Heart right ventricle (tissue), 16 donors: Measurements from ENCODE around the gene EIF4E. TPM values are rescaled to one million over a fixed set of nuclear protein-coding genes. Genes with fewer than 3 reads are reported as not detected.
A peak's percentile ranks its signal among the peaks of the same experiment; 100 is the strongest.

Experiments used
- ATAC-seq, 8 donors: fragments of 200-7000 bp; cut with Tn5 transposase; one replicate each; pipeline ENCODE4 v1.9.1; 2020; ENCODE audit warnings: mild to moderate bottlenecking in 8 of 8, moderate library complexity in 8 of 8, moderate number of reproducible peaks in 1 of 8
- DNase-seq, 2 donors: peaks; one replicate each; pipeline ENCODE4 v3.0.0-alpha.2; 2020
- H3K27ac ChIP-seq, 10 donors: fragments of 200-600 bp; sonication (generic) in 2 of 10; one replicate each; pipeline versions ENCODE4 v1.5.0 to v1.8.0; 2020 to 2022; ENCODE audit warnings: mild to moderate bottlenecking in 3 of 10
- H3K27me3 ChIP-seq, 7 donors: fragments of 200-600 bp; one replicate each; pipeline ENCODE4 v1.8.0; 2021 to 2022; ENCODE audit warnings: mild to moderate bottlenecking in 2 of 7
- H3K36me3 ChIP-seq, 9 donors: fragments of 200-600 bp; sonication (generic) in 1 of 9; one replicate each; pipeline versions ENCODE4 v1.5.0 to v1.8.0; 2020 to 2022; ENCODE audit warnings: mild to moderate bottlenecking in 2 of 9
- H3K4me1 ChIP-seq, 9 donors: fragments of 200-600 bp; sonication (generic) in 1 of 9; one replicate each; pipeline versions ENCODE4 v1.5.0 to v1.8.0; 2020 to 2022; ENCODE audit warnings: mild to moderate bottlenecking in 4 of 9
- H3K4me3 ChIP-seq, 10 donors: fragments of 200-600 bp; sonication (generic) in 2 of 10; one replicate each; pipeline versions ENCODE4 v1.5.0 to v1.8.0; 2020 to 2022; ENCODE audit warnings: mild to moderate bottlenecking in 7 of 10, moderate library complexity in 2 of 10
- H3K9me3 ChIP-seq, 11 donors: fragments of 200-600 bp in 10 of 11; sonication (generic) in 2 of 11; one replicate each; pipeline versions ENCODE4 v1.5.0 to v1.8.0; 2013 to 2022; ENCODE audit warnings: mild to moderate bottlenecking in 2 of 11, control low read depth in 1 of 11, moderate library complexity in 1 of 11
- WGBS, 2 donors: extraction: QIAGEN DNeasy Blood & Tissue Kit; methylation state at CpG; one replicate each; pipeline ENCODE4 v1.1.7; 2013; ENCODE audit warnings: inconsistent platforms in 1 of 2; 5-methylcytosine and 5-hydroxymethylcytosine counted together
- intact Hi-C, 10 donors: fragments of 100-400 bp; cut with DNase I; formaldehyde crosslinking; loops; one replicate each; pipeline versions ENCODE4 v1.11.1 to v1.14.2; 2022
- polyA plus RNA-seq, 2 donors: library from polyadenylated mRNA; stranded (reverse); fragments of 200-250 nt; gene quantifications; one replicate each; pipeline ENCODE4 v1.2.3, GENCODE V29; 2013
- total RNA-seq, 10 donors: library from RNA; stranded (reverse); fragmentation: NEBNext Ultra II Directional in 3 of 10; extraction: Animal tissue kit (Norgen Biotek cat#: 25700) in 3 of 10; gene quantifications; one replicate each; pipeline versions ENCODE4 v1.2.1 to v1.2.4, GENCODE V29; 2021 to 2023
- TF ChIP-seq, protein P1 (sequence below), 9 donors: fragments of 200-600 bp; sonication (generic) in 2 of 9; IDR thresholded peaks; one replicate each; pipeline versions ENCODE4 v1.5.0 to v1.8.0; 2021 to 2022; ENCODE audit warnings: antibody characterized with exemption in 9 of 9, mild to moderate bottlenecking in 5 of 9, moderate library complexity in 1 of 9
- donor health status: Arrhythmogenic right ventricular cardiomyopathy.
- donor health status: ischemic (EF 13 %, LVEDD 7.1; RV severe dilation, severe dysfunction).
- donor health status: healthy with polysubstance abuse.
- donor health status: DM: no; HTN: yes; CAD: no.
- donor health status: DM: no; HTN: no; CAD: no.
- donor health status: ischemic (EF 25% LVEDD 6.9; RV normal size, moderate dysfunction).
- donor health status: ischemic (EF 25% LVEDD 5.7; RV mildly dilated, moderate dysfunction).
- donor health status: healthy.
- donor health status: DM: yes; HTN: yes; CAD: no.
- donor health status: Ischemic cardiomyopathy.
- donor health status: ischemic (EF 35%, LVEDD 5.7; RV mildly dilated, moderate dysfunction).
- donor health status: nonischemic (EF 11% LVEDD 7.7; RV severe dilation, severe dysfunction).
- donor health status: DM: yes; HTN: yes; CAD: no.
- donor health status: PGD.
- donor health status: ischemic (EF 29% LVEDD 5.4; RV normal size, mild dysfunction).
- donor health status: nonischemic (EF 23%, LVEDD 6.1; RV moderate dilation, normal function).

The EIF4E gene
- total and polyA plus RNA-seq, 12 donors, result 5.3 to 70.4 (median 57.1) TPM

GRCh38 chr4:98950925-98951324, 22.0 kb upstream of the EIF4E start:
- no peaks in the 10 kb centered on the region for H3K36me3 ChIP-seq
- TF ChIP-seq, protein P1, sequence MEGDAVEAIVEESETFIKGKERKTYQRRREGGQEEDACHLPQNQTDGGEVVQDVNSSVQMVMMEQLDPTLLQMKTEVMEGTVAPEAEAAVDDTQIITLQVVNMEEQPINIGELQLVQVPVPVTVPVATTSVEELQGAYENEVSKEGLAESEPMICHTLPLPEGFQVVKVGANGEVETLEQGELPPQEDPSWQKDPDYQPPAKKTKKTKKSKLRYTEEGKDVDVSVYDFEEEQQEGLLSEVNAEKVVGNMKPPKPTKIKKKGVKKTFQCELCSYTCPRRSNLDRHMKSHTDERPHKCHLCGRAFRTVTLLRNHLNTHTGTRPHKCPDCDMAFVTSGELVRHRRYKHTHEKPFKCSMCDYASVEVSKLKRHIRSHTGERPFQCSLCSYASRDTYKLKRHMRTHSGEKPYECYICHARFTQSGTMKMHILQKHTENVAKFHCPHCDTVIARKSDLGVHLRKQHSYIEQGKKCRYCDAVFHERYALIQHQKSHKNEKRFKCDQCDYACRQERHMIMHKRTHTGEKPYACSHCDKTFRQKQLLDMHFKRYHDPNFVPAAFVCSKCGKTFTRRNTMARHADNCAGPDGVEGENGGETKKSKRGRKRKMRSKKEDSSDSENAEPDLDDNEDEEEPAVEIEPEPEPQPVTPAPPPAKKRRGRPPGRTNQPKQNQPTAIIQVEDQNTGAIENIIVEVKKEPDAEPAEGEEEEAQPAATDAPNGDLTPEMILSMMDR (IDR thresholded peaks at IDR 0.05), result no peak
- WGBS, 2 donors, result 75 to 82% methylated on average over 1 of the region's 1 CpG
- H3K27ac ChIP-seq, result no peak overlapping the region
- intact Hi-C loops, result no loop called here
- ATAC-seq (no peak), DNase-seq (no peak)
- no peaks in the 10 kb centered on the region for H3K27me3 ChIP-seq
- H3K4me3 ChIP-seq, result no peak overlapping the region
- H3K4me1 ChIP-seq, result no peaks in the 10 kb centered on the region
- no peaks in the 10 kb centered on the region for H3K9me3 ChIP-seq

GRCh38 chr4:98946359-98946758, 17.4 kb upstream of the EIF4E start:
- Histone ChIP-seq H3K4me3 (no peak overlapping the region), H3K27ac (no peak overlapping the region), H3K27me3 (no peaks in the 10 kb centered on the region), H3K9me3 (no peaks in the 10 kb centered on the region), H3K4me1 (no peaks in the 10 kb centered on the region), H3K36me3 (no peaks in the 10 kb centered on the region)
- intact Hi-C loops, result loop anchor here in 1 of 10 donors (10.0 kb wide), 1 partner anchor 458 kb away; no protein-coding TSS in a partner anchor
- TF ChIP-seq, protein P1 (IDR thresholded peaks at IDR 0.05), result no peak
- ATAC-seq, result no peak
- no peak for DNase-seq
- 82 to 93% methylated on average over 1 of the region's 1 CpG for WGBS, 2 donors

DNA sequence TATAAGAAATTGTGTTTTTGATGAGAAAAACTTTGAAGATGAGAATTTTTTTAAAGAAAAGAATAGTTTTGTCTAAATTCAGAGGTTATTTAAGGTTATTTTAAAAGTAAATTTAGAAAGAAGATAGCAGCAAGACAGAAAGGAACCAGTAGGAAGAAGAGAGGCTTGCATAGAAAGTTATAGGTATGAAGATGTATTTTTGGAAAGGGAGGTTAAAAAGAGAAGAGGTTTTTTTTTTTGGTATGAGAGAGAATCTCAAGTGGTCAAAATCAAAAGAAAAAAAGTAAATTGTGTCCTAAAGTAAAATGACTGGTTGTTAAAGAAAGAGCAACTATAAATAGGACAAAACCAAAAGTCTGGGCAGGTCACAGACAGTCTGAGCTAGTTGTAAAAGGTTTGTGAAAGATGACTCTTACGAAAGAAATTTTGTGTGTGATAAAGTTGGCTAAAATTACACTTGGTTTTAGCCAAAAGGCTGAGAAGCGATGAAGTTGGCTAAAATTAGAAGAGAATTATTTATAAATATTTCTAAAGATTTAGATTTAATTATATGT, 16.4 kb upstream of the EIF4E start:
- H3K4me1 ChIP-seq, result no peaks in the 10 kb centered on the region
- no peaks in the 10 kb centered on the region for H3K9me3 ChIP-seq
- H3K27me3 ChIP-seq, result no peaks in the 10 kb centered on the region
- DNase-seq (no peak), ATAC-seq (no peak)
- 79 to 80% methylated on average over 2 of the region's 2 CpGs for whole genome bisulfite sequencing, 2 donors
- H3K36me3 ChIP-seq, result no peaks in the 10 kb centered on the region
- no peak overlapping the region for H3K27ac ChIP-seq
- no peak overlapping the region for H3K4me3 ChIP-seq
- TF ChIP-seq, protein P1 (IDR thresholded peaks at IDR 0.05), result no peak
- intact Hi-C loops, result loop anchor here in 1 of 10 donors (10.0 kb wide), 1 partner anchor 459 kb away; no protein-coding TSS in a partner anchor

DNA sequence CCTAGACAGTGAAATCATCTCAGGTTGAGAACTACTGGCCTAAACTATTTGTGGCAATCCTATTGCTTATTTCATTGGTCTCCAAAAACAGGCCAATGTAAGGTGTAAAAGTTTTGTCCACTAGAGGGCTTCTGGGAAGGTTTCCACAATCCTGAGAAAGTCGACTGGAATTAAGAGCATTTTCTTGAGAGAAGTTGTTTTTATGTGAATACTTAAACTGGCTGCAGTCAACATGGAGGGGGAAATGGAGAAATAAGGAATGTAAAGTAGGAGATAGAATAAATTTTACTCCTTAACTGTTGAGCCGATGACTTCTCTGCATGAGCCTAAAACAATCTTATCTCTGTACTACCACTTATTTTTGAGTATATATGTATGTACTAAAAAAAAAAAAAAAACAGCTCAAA, 11.0 kb upstream of the EIF4E start:
- Histone ChIP-seq H3K9me3 (no peaks in the 10 kb centered on the region), H3K4me3 (no peak overlapping the region), H3K27me3 (no peaks in the 10 kb centered on the region), H3K27ac (no peak overlapping the region), H3K4me1 (no peaks in the 10 kb centered on the region), H3K36me3 (no peaks in the 10 kb centered on the region)
- intact Hi-C loops, result loop anchor here in 9 of 10 donors (2.0 to 10.0 kb wide), 10 partner anchors 52 to 475 kb away; partner anchors contain the start of genes METAP1 (in 3 of the 9) and ADH5 (in 1 of the 9)
- TF ChIP-seq, protein P1 (IDR thresholded peaks at IDR 0.05), result peak; percentile 37 to 81 (median 73)
- no peak for DNase-seq
- WGBS, 2 donors, result 31 to 39% methylated on average over 2 of the region's 2 CpGs
- ATAC-seq, result peak in 5 of 8 donors; percentile 42 to 62 (median 53)
